Effector CD4-positive, alpha-beta T cell (primary cell): ENCODE data around the gene PHF11.
"Not testable (repeated sequence)": the region's sequence is repeated elsewhere in the genome, so short reads cannot be mapped to it uniquely, and the experiment has no call there.

Experiments used
- DNase-seq: peaks from one replicate; pipeline ENCODE4 v3.0.0-alpha.2; 2020

PHF11 gene

DNA sequence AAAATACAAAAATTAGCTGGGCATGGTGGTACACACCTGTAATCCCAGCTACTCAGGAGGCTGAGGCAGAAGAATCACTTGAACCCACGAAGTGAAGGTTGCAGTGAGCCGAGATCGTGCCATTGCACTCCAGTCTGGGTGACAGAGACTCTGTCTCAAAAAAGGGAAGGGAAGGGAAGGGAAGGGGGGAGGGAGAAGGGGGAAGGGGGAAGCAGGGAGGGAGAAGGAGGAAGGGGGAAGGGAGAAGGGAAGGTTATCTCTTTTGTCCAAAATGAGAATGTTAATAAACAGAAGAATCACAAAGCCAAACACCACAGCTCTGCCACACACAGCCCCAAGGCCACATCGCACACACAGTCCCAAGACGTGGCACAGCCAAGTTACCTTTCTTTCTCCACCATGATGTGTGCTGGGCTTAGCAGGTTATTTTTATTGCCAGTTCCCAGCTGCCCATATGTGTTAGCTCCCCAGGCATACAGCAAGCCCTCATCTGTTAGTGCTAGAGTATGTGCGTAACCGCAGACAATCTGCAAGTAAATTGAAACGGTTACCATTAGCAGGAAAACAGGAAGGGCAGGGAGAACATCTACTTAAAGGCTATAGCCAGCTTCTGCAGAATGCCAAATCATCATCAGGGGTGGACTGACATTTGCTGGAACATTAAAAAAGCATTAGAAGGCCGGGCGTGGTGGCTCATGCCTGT lies 55.3 kb downstream of the PHF11 start:
- no peak for DNase-seq

DNA sequence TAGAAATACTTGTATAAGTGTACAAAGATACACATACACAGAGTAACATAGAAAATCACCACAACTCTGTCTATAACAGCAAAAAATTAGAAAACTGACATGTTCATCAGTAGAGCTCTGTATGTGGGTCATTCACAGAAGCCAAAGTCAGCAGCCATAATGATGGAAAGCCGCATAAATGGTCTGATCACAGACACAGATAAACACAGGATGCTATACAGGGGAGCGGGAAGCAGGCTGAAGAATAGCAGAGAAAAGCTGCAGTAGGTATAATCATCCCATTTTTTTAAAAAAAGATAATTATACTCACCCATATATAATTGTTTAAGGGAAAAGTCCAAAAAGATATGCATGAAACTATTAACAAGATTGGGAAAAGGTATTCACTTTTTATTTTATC lies 58.1 kb downstream of the PHF11 start:
- DNase-seq, result no peak

DNA sequence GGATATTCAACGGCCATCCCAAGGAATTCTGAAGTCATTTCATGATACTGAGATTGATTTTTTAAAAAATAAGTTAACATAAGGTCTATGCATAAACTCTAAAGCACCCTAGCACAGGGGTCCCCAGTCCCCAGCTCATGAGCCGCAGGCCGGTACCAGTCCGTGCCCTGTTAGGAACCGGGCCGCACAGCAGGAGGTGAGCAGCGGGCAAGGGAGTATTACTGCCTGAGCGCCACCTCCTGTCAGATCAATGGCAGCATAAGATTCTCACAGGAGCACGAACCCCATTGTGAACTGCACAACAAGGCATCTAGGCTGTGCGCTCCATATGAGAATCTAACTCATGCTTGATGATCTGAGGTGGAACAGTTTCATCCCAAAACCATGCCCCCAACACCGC lies 58.6 kb downstream of the PHF11 start:
- DNase-seq, result no peak

DNA sequence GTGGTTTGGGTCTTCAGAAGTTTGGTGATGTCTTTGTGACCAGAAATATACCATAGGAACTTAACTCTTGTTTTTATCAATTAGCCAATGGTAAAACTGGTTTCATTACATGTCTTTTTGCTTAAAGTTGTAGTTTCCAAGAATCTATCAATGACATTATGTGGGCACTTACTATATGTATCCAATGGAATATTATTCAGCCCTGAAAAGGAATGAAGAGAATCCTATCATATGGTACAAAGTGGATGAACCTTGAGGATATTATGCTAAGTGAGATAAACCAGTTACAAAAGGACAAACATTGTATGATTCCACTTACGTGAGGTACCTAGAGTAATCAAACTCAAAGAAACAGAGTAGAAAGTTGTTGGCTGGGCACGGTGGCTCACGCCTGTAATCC lies 63.3 kb downstream of the PHF11 start:
- no peak for DNase-seq

DNA sequence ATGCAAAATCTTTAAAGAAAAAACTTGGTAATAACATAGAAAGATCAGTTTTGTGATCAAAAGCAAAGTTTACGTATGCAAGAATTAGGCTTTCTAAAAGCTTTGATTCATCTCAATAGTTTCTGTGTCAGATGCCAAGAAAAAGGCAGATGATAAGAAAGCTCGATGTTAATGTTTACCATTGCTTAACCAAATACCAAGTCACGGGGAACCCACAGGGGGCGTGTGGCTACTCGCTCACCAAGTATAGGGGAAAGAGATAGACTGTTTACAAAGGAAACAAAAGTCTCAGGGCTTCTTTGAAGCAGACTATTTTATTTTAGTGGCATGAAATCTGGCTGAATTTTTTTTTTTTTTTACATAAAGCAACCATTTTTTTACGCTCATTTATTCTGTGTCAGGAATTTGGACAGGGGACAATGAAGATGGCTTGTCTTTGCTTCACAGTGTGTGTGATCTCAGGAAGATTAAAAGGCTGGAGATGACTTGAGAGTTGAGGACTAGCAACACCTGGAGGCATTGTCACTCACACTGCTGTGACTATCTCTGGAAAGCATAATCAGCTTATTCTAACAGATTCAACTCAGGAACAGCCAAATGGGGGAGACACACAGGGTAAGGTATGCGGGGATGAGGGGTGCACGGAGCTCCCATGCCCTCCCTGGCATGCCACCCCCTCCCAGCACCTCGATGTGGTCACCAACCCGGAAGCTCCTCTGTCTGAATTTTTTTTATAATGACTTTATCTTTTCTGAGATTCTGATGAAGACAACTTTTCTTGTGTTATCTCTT lies 64.7 kb downstream of the PHF11 start:
- DNase-seq, result no peak

DNA sequence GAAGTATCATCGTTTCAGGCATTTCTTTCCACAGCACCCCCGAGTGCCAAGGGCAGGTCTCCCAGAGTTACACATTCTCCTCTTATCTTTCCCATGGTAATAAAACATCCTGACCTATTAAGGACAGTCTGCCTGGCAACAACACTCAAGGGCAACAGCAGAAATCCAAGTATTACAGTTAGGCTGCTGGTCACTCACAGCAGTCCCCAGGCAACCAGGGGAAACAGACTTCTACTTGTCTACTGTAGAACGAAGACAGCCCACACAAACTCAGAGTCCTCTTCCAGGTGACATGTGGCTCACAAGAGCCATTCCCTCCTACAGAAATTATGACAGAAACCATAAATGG lies 65.3 kb downstream of the PHF11 start:
- DNase-seq, result no peak

DNA sequence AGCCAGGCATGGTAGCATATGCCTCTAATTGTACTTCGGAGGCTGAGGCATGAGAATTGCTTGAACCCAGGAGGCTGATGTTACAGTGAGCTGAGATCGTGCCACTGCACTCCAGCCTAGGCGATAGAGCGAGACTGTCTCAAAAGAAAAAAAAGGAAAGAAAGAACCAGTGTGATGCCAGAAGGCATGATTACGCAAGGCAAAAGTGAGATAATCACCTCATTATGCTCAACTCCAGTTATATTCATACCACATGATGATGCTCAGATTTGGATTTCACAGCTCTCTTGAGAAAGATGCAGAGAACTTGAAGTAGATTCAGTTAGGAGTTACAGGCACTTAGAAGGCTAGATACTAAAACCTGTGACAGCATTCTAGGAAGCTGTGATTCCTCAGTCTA lies 67.8 kb downstream of the PHF11 start:
- no peak for DNase-seq

DNA sequence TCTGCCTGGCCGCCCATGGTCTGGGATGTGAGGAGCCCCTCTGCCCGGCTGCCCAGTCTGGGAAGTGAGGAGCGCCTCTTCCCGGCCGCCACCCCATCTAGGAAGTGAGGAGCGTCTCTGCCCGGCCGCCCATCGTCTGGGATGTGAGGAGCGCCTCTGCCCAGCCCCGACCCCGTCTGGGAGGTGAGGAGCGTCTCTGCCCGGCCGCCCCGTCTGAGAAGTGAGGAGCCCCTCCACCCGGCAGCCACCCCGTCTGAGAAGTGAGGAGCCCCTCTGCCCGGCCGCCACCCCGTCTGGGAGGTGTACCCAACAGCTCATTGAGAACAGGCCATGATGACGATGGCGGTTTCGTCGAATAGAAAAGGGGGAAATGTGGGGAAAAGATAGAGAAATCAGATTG lies 69.7 kb downstream of the PHF11 start:
- not testable (repeated sequence) for DNase-seq

DNA sequence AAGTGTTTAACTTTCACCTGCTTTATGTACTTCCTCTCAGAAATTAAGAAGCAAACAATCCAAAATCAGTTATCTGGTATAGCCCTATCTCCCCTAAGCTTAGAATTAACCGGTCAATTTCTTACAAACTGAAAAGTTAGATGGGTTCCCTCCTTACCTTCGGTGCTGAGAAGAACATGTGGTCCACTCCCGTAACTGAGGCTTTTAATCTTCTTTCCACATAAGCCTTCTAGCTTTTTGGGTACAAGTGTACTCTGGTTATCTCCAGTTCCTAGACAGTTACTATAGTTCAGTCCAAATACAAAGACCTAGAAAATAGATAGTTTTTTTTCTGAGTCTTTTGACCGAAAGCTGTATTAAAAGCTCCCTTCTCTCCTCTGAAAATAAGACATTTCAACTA lies 70.7 kb downstream of the PHF11 start:
- DNase-seq, result no peak

DNA sequence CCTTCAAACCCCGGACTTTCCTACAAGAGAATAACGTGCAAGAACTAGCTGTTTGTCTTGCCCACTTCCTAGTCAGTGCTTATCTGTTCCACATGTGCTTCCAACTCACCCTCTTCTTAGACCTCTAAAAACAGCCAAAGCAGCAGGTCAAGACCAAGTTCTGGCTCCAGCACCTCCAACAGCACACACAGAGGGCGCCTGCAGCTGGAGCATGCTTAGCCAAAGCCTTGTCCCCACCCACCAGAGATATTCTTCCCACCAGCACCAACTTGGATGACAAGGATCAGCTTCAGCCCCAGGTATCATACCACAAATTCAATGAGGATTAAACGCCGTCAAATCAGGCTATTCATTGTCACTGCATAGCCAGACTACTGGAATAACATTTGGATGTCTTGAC lies 71.7 kb downstream of the PHF11 start:
- no peak for DNase-seq

DNA sequence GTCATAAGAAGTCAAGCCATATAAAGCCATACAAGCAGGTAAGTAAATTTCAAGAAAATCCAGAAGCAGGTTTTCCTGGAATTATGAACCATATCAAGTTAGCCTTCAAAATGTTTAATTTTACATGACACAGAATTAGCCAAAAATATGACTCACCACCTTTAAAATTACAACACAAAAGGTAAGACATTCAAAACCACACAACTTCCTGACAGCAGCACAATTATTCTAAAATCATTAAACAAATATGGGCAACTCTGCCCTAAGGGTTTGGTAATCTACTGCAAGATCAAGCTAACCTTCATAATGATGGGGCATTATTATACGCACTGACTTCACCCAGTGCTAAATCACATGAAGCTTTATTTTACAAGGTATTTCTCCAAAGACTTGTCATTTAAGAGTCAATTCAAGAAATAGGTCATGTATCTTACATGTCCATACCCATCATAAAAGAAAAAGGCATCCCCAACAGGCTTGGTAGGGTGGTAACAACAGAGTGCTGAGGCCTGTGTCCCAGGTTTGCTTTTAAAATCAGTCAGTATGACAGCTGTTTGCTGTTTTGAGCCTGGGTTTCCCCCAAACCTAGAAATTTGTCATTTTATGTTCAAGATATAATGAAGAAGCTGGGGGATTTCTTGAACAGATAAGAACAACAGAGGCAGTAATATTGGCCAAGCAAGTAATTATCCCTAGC lies 74.4 kb downstream of the PHF11 start:
- no peak for DNase-seq

DNA sequence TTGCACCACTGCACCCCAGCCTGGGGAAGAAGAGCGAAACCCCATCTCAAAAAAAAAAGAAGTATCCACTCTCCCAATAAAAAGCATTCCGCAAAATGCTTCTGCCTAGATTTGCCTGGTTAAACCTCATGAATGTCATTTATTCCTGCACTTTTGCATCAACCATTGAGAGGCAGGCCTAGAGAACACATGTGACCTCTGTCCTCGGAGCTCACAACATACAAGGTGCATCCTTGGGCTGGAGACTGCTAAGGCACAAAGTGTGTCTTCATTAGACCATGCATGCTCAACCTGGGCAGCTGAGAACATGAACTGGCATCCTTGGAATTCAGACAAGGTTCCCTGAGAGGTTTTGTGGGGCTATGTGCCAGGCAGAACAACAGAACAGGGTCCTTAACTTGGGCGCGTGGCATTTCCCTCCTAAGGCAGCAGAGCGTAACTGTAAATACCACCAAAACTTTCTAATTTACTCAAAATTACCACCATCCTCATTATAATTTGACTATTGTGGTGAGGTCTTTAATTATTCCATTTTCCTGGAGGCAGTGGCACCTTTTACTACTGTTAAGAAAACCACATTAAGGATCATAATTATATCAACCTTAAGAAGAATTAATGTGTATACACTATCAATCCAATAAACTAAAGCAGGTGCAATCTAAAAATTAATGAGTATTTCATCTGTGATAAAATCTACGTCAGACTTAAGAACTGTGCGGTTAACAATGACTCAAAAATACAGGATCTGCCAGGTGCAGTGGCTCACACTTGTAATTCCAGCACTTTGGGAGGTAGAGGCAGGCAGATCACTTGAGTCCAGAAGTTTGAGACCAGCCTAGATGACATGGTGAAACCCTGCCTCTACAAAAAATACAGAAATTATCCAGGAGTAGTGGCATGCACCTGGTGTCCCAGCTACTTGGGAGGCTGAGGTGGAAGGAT lies 75.8 kb downstream of the PHF11 start:
- no peak for DNase-seq
